Choroid plexus epithelial cell (primary cell): Measurements from ENCODE around the gene VIPR2.

Experiments used
- DNase-seq: peaks from one replicate; pipeline ENCODE4 v3.0.0-alpha.2; 2010; ENCODE audit warnings: low read depth
- H3K4me3 ChIP-seq: 2 replicates; pipeline ENCODE4 v1.5.1; 2011; ENCODE audit warnings: low read depth, mild to moderate bottlenecking, control low read depth, low read length, moderate library complexity
- CTCF ChIP-seq: conservative IDR thresholded peaks from 2 replicates; pipeline ENCODE4 v1.5.1; 2011; ENCODE audit warnings: low read depth, mild to moderate bottlenecking, control low read depth, inconsistent platforms, low read length, moderate library complexity

VIPR2 gene

GRCh38 chr7:159022238-159022993, 122.3 kb downstream of the VIPR2 start:
- no peak overlapping the region for H3K4me3 ChIP-seq
- no peak for TF ChIP-seq CTCF
- peak; percentile 52 for DNase-seq

GRCh38 chr7:159020987-159021386, 123.7 kb downstream of the VIPR2 start:
- DNase-seq: no peak
- no peak for TF ChIP-seq CTCF
- H3K4me3 ChIP-seq: no peak overlapping the region

GRCh38 chr7:159019111-159019510, 125.6 kb downstream of the VIPR2 start:
- TF ChIP-seq CTCF: no peak

GRCh38 chr7:159017741-159018140, 126.9 kb downstream of the VIPR2 start:
- no peak for TF ChIP-seq CTCF
- no peak overlapping the region for H3K4me3 ChIP-seq
- DNase-seq: no peak

More at GRCh38 chr7:159019111-159019510, 125.6 kb downstream of the VIPR2 start:
- DNase-seq: no peak
- no peak overlapping the region for H3K4me3 ChIP-seq

GRCh38 chr7:159017210-159017609, 127.5 kb downstream of the VIPR2 start:
- no peak for TF ChIP-seq CTCF
- no peak for DNase-seq
- H3K4me3 ChIP-seq: no peak overlapping the region

GRCh38 chr7:159016591-159016990, 128.1 kb downstream of the VIPR2 start:
- DNase-seq: no peak
- no peak for TF ChIP-seq CTCF
- no peak overlapping the region for H3K4me3 ChIP-seq
